ENCODE results near the gene ATP5F1D. TPM values are rescaled to one million over a fixed set of nuclear protein-coding genes. Genes with fewer than 3 reads are reported as not detected.
A peak's percentile ranks its signal among the peaks of the same experiment; 100 is the strongest.

ATP5F1D gene
- total and polyA plus RNA-seq, 2 of the 13 experiments (the other 11 are each of a cell fraction or from before 2014, with no cell fraction given), result 39.4 to 78.7 TPM

DNA sequence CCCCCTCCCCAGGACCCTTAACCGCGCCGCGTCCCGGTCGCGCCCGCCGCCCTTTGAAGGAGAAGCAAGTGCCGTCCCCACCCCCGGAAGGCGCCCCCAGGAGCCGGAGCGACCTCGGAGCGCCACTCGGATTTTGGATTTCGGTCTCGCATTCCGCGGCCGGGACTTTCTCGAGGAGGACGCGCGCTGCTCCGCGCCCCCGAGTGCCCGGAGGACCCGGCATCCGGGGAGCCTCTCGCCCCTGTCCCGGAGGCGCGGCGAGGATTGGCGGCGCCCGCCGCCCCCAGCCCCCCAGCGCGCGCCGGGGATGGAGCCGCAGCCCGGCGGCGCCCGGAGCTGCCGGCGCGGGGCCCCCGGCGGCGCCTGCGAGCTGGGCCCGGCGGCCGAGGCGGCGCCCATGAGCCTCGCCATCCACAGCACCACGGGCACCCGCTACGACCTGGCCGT, 8.5 kb downstream of the ATP5F1D start (continued):
- TF ChIP-seq ZFY (CRISPR knock-in tag; IDR thresholded peaks at IDR 0.05), result peak; percentile 25; the same call in 1 of the 2 replicates
- no peak for TF ChIP-seq MEF2D (CRISPR knock-in tag; IDR thresholded peaks at IDR 0.05)
- no peak for TF ChIP-seq ZNF772 (CRISPR knock-in tag; IDR thresholded peaks at IDR 0.05)
- TF ChIP-seq, protein P1, sequence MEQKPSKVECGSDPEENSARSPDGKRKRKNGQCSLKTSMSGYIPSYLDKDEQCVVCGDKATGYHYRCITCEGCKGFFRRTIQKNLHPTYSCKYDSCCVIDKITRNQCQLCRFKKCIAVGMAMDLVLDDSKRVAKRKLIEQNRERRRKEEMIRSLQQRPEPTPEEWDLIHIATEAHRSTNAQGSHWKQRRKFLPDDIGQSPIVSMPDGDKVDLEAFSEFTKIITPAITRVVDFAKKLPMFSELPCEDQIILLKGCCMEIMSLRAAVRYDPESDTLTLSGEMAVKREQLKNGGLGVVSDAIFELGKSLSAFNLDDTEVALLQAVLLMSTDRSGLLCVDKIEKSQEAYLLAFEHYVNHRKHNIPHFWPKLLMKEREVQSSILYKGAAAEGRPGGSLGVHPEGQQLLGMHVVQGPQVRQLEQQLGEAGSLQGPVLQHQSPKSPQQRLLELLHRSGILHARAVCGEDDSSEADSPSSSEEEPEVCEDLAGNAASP (CRISPR knock-in tag; IDR thresholded peaks at IDR 0.05; ENCODE audit: borderline replicate concordance), result no peak
- TF ChIP-seq, protein P2, sequence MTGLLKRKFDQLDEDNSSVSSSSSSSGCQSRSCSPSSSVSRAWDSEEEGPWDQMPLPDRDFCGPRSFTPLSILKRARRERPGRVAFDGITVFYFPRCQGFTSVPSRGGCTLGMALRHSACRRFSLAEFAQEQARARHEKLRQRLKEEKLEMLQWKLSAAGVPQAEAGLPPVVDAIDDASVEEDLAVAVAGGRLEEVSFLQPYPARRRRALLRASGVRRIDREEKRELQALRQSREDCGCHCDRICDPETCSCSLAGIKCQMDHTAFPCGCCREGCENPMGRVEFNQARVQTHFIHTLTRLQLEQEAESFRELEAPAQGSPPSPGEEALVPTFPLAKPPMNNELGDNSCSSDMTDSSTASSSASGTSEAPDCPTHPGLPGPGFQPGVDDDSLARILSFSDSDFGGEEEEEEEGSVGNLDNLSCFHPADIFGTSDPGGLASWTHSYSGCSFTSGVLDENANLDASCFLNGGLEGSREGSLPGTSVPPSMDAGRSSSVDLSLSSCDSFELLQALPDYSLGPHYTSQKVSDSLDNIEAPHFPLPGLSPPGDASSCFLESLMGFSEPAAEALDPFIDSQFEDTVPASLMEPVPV (CRISPR knock-in tag; IDR thresholded peaks at IDR 0.05), result no peak
- TF ChIP-seq NFAT5 (CRISPR knock-in tag; IDR thresholded peaks at IDR 0.05), result no peak
- TF ChIP-seq NKX3-1 (CRISPR knock-in tag; IDR thresholded peaks at IDR 0.05), result no peak
- TF ChIP-seq, protein P3, sequence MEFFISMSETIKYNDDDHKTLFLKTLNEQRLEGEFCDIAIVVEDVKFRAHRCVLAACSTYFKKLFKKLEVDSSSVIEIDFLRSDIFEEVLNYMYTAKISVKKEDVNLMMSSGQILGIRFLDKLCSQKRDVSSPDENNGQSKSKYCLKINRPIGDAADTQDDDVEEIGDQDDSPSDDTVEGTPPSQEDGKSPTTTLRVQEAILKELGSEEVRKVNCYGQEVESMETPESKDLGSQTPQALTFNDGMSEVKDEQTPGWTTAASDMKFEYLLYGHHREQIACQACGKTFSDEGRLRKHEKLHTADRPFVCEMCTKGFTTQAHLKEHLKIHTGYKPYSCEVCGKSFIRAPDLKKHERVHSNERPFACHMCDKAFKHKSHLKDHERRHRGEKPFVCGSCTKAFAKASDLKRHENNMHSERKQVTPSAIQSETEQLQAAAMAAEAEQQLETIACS (CRISPR knock-in tag; IDR thresholded peaks at IDR 0.05), result 0 out of 2 replicates have a peak, but pooled peaks have one; percentile 7
- TF ChIP-seq, protein P4, sequence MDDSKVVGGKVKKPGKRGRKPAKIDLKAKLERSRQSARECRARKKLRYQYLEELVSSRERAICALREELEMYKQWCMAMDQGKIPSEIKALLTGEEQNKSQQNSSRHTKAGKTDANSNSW (CRISPR knock-in tag; IDR thresholded peaks at IDR 0.05; ENCODE audit: borderline replicate concordance), result no peak
- no peak for TF ChIP-seq GPN1 (CRISPR knock-in tag; IDR thresholded peaks at IDR 0.05; ENCODE audit: borderline replicate concordance)
- TF ChIP-seq CREM (IDR thresholded peaks at IDR 0.05), result no peak
- TF ChIP-seq CREM (CRISPR knock-in tag; IDR thresholded peaks at IDR 0.05), result no peak
- no peak for TF ChIP-seq ZNF652 (CRISPR knock-in tag; IDR thresholded peaks at IDR 0.05; ENCODE audit: borderline replicate concordance, low read depth)
- TF ChIP-seq ZNF776 (CRISPR knock-in tag; IDR thresholded peaks at IDR 0.05), result no peak
- no peak for TF ChIP-seq NFE2L2 (IDR thresholded peaks at IDR 0.05; ENCODE audit: low read length)
- TF ChIP-seq ZNF850 (CRISPR knock-in tag; conservative IDR thresholded peaks at IDR 0.05), result no peak
- TF ChIP-seq ZNF33B (CRISPR knock-in tag; IDR thresholded peaks at IDR 0.05), result no peak
- TF ChIP-seq ARHGAP35 (CRISPR knock-in tag; IDR thresholded peaks at IDR 0.05; ENCODE audit: borderline replicate concordance), result no peak
- no peak for TF ChIP-seq NCOA1 (CRISPR knock-in tag; IDR thresholded peaks at IDR 0.05)
- no peak for TF ChIP-seq ZNF101 (CRISPR knock-in tag; IDR thresholded peaks at IDR 0.05; ENCODE audit: borderline replicate concordance, low read depth)
- no peak for TF ChIP-seq ZNF562 (CRISPR knock-in tag; IDR thresholded peaks at IDR 0.05; ENCODE audit: borderline replicate concordance)
- no peak for TF ChIP-seq SNAI1 (CRISPR knock-in tag; IDR thresholded peaks at IDR 0.05; ENCODE audit: borderline replicate concordance)
- peak; percentile 98 for TF ChIP-seq AGO2 (optimal IDR thresholded peaks at IDR 0.05; ENCODE audit: low read depth, low read length)

All from HepG2 (cell line).